Endothelial cell (in vitro differentiated cells): ENCODE data around the gene MTHFD2. TPM values are rescaled to one million over a fixed set of nuclear protein-coding genes. Genes with fewer than 3 reads are reported as not detected.

Experiments used
- DNase-seq: peaks from one replicate; pipeline ENCODE4 v3.0.0; 2021; ENCODE audit warnings: low spot score
- H3K27ac Mint-ChIP-seq: one replicate; pipeline ENCODE4 v1.8.0; 2021; ENCODE audit warnings: mixed read lengths, inconsistent platforms; ENCODE audit not compliant: unreplicated experiment
- H3K27me3 Mint-ChIP-seq: one replicate; pipeline ENCODE4 v1.8.0; 2021; ENCODE audit warnings: mild to moderate bottlenecking, moderate library complexity, mixed read lengths, inconsistent platforms; ENCODE audit not compliant: unreplicated experiment
- H3K36me3 Mint-ChIP-seq: one replicate; pipeline ENCODE4 v1.8.0; 2021; ENCODE audit warnings: mild to moderate bottlenecking, low read depth, mixed read lengths, inconsistent platforms; ENCODE audit not compliant: unreplicated experiment
- H3K4me1 Mint-ChIP-seq: one replicate; pipeline ENCODE4 v1.8.0; 2021; ENCODE audit warnings: mild to moderate bottlenecking, mixed read lengths, inconsistent platforms; ENCODE audit not compliant: unreplicated experiment
- H3K4me3 Mint-ChIP-seq: one replicate; pipeline ENCODE4 v1.8.0; 2021; ENCODE audit warnings: mild to moderate bottlenecking, mixed read lengths, inconsistent platforms; ENCODE audit not compliant: unreplicated experiment
- H3K9me3 Mint-ChIP-seq: one replicate; pipeline ENCODE4 v1.8.0; 2021; ENCODE audit warnings: mixed read lengths, inconsistent platforms; ENCODE audit not compliant: unreplicated experiment
- total RNA-seq: library from RNA; stranded (reverse); fragmentation: NEBNext Ultra II Directional; extraction: Animal tissue kit (Norgen Biotek cat#: 25700); gene quantifications from one replicate; pipeline ENCODE4 v1.2.1, GENCODE V29; 2021; ENCODE audit not compliant: unreplicated experiment
- TF ChIP-seq, protein P1 (sequence below): fragments of 200-600 bp; sonication (generic); IDR thresholded peaks from one replicate; pipeline ENCODE4 v1.5.0; 2021; ENCODE audit warnings: antibody characterized with exemption; ENCODE audit not compliant: unreplicated experiment

Gene MTHFD2
- total RNA-seq, 1 donor from 2014 or later: 20.0 TPM

DNA sequence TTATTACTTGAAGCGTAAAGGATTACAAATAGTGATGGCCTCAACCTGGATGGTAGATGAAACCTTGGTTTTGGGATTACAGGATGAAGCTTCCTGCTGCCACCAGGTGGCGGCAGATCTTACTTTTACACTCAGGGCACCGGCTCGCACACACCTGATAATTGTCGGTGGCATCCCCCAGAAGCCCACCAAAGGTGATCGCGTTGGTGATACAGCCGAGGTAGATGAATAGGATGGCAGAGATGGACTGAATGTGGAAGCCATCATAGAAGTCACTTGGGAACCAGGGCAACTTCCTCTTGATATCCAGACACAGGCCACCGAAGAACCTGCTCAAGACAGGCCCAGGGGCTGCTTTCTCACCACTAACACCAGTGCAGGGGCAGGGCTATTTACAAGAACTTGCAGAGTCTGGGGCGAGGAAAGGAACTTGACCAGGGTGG lies 51.8 kb downstream of the MTHFD2 start:
- Mint-ChIP-seq H3K4me1 (no peaks in the 10 kb centered on the region), H3K9me3 (no peaks in the 10 kb centered on the region), H3K4me3 (no peak overlapping the region), H3K27me3 (peaks cover 8% of the 10 kb centered on the region), H3K27ac (no peak overlapping the region), H3K36me3 (no peaks in the 10 kb centered on the region)
- TF ChIP-seq, protein P1, sequence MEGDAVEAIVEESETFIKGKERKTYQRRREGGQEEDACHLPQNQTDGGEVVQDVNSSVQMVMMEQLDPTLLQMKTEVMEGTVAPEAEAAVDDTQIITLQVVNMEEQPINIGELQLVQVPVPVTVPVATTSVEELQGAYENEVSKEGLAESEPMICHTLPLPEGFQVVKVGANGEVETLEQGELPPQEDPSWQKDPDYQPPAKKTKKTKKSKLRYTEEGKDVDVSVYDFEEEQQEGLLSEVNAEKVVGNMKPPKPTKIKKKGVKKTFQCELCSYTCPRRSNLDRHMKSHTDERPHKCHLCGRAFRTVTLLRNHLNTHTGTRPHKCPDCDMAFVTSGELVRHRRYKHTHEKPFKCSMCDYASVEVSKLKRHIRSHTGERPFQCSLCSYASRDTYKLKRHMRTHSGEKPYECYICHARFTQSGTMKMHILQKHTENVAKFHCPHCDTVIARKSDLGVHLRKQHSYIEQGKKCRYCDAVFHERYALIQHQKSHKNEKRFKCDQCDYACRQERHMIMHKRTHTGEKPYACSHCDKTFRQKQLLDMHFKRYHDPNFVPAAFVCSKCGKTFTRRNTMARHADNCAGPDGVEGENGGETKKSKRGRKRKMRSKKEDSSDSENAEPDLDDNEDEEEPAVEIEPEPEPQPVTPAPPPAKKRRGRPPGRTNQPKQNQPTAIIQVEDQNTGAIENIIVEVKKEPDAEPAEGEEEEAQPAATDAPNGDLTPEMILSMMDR: peak; percentile 66
- DNase-seq: peak; percentile 46

DNA sequence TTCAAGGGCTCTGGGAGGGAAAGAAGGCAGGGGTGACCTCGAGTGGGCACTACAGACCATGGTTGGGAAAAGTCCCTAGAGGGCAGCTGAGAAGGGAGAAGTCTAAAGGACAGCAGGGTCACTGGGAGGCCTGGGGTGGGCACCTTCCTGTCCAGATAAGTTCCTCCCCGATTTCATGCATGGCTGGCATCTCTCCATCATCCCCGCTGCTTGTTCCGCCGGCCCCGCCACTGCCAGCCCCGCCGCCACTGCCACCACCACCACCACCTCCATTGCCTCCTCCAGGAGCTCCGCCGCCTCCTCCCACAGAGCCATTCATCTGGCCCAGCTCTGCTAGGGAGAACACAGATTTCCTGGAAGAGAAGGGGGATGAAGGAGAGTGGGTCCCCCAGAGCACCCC lies 53.6 kb downstream of the MTHFD2 start:
- Mint-ChIP-seq H3K4me1 (no peaks in the 10 kb centered on the region), H3K36me3 (no peaks in the 10 kb centered on the region), H3K4me3 (no peak overlapping the region), H3K27ac (no peak overlapping the region), H3K27me3 (peaks cover 14% of the 10 kb centered on the region), H3K9me3 (no peaks in the 10 kb centered on the region)
- DNase-seq: no peak
- TF ChIP-seq, protein P1: no peak

DNA sequence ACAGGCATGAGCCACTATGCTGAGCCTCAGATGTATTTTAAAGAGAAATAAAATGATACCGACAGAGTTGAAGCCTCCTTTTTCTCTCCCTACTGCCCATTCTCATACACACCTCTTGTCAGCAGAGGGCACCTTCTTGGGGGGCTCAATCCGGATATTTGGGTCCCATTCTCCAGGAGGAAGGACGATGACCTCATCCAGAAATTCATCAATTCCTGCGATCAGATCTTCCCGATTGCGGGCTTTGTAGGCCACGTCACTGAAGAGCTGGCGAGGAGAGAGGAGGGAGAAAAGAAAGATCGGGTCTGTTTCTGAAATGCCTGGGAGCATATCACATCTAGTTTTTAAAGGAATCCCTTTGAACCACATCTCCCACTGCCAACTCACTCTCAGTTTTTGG lies 54.4 kb downstream of the MTHFD2 start:
- Mint-ChIP-seq H3K36me3 (no peaks in the 10 kb centered on the region), H3K9me3 (no peaks in the 10 kb centered on the region), H3K4me3 (no peak overlapping the region), H3K27ac (no peak overlapping the region), H3K27me3 (peaks cover 14% of the 10 kb centered on the region), H3K4me1 (no peaks in the 10 kb centered on the region)
- TF ChIP-seq, protein P1: no peak
- no peak for DNase-seq

DNA sequence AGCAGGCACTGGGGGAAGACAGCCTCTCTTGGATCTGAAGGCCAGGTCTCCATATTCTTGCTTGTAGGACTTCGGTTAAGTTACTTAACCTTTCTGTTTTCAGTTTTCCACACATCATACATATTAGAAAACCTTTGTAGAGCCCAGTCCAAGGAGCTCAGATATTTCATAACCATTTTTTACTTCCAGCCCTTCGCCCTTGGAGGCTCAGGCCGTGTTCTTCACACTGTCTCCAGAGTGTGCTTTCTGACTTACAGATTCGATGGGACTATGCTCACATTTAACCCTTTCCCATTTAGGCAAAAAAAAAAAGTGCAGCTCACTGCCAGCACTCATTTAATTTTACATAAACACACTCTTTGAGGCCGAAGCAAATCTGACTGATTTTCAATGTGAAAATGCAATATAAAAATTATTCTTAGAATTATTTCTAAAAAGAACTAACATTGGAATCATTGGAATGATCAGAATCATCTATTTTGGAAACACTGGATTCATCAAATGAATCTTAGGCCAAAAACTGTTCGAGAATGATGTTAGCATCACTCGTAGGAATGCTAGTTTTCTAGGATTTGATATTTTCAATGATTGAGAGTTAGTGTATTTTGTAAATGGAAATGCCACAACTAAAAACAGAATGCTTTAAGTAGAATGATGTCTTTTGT lies 55.0 kb downstream of the MTHFD2 start:
- no peak overlapping the region for H3K4me3 Mint-ChIP-seq
- H3K27ac Mint-ChIP-seq: no peak overlapping the region
- peaks cover 13% of the 10 kb centered on the region for H3K27me3 Mint-ChIP-seq
- no peaks in the 10 kb centered on the region for H3K9me3 Mint-ChIP-seq
- TF ChIP-seq, protein P1: no peak
- no peak for DNase-seq
- H3K4me1 Mint-ChIP-seq: no peaks in the 10 kb centered on the region
- no peaks in the 10 kb centered on the region for H3K36me3 Mint-ChIP-seq

DNA sequence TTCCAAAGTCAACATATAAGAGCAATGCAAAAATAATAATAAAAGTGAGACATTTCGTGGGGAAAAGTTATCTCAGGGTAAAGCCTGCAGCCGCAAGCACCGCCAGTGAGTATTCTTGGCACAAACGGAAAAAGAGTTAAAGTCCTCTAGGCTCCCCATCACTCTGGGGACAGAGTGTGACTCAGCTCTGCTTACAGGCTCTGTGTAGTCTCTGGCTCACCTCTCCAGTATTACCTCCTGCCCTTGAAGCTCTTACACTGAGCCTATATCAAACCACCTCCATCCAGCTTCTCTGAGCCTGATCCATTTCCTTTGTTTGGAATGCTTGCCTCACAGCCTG lies 55.5 kb downstream of the MTHFD2 start:
- no peak overlapping the region for H3K27ac Mint-ChIP-seq
- no peaks in the 10 kb centered on the region for H3K4me1 Mint-ChIP-seq
- no peak overlapping the region for H3K4me3 Mint-ChIP-seq
- DNase-seq: no peak
- H3K9me3 Mint-ChIP-seq: no peaks in the 10 kb centered on the region
- TF ChIP-seq, protein P1: no peak
- no peaks in the 10 kb centered on the region for H3K36me3 Mint-ChIP-seq
- peaks cover 13% of the 10 kb centered on the region for H3K27me3 Mint-ChIP-seq
